Panc1 (cell line): ENCODE data around the gene HTATIP2.

ENCODE experiments used
- POLR2AphosphoS5 ChIP-seq: IDR thresholded peaks from 2 replicates; pipeline ENCODE4 v1.6.1; 2012; ENCODE audit warnings: mild to moderate bottlenecking, low read depth, low read length, moderate library complexity
- SIN3A ChIP-seq: IDR thresholded peaks from 2 replicates; pipeline ENCODE4 v1.6.1; 2012; ENCODE audit warnings: low read depth, mild to moderate bottlenecking, low read length, moderate library complexity, borderline replicate concordance; ENCODE audit not compliant: insufficient read depth
- TF ChIP-seq, protein P1 (sequence below): fragments of 450-650 bp; IDR thresholded peaks from 2 replicates; pipeline ENCODE4 v1.5.1; 2017; ENCODE audit warnings: mild to moderate bottlenecking

DNA sequence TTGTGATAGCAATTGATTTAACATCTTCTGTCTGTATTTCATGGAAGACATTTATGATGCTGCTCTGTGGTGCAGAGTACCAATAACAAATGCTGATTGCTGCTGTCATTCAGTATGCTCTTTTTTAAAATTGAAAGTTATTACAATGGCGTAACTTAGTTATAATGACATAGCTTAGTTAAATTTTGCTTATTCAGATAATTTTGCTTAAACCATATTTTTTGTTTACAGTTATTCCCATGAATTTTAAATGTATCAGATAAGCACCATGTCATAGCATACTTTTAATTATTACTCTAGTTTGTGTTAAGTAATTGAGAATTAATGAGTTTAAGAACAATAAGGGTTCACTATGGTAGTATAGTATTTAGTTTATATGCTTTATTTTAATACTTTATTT lies 39.5 kb downstream of the HTATIP2 start:
- TF ChIP-seq, protein P1, sequence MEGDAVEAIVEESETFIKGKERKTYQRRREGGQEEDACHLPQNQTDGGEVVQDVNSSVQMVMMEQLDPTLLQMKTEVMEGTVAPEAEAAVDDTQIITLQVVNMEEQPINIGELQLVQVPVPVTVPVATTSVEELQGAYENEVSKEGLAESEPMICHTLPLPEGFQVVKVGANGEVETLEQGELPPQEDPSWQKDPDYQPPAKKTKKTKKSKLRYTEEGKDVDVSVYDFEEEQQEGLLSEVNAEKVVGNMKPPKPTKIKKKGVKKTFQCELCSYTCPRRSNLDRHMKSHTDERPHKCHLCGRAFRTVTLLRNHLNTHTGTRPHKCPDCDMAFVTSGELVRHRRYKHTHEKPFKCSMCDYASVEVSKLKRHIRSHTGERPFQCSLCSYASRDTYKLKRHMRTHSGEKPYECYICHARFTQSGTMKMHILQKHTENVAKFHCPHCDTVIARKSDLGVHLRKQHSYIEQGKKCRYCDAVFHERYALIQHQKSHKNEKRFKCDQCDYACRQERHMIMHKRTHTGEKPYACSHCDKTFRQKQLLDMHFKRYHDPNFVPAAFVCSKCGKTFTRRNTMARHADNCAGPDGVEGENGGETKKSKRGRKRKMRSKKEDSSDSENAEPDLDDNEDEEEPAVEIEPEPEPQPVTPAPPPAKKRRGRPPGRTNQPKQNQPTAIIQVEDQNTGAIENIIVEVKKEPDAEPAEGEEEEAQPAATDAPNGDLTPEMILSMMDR = no peak
- TF ChIP-seq POLR2AphosphoS5 = no peak
- no peak for TF ChIP-seq SIN3A
